ENCODE measurements around the gene SORBS1. TPM values are rescaled to one million over a fixed set of nuclear protein-coding genes. Genes with fewer than 3 reads are reported as not detected.

Gene SORBS1
- total and polyA plus RNA-seq, 12 donors: 140 to 1,253 (median 1,042) TPM

GRCh38 chr10:95335933-95336699 is 225.1 kb downstream of the SORBS1 start:
- WGBS, 2 donors: 89% methylated on average over 19 of the region's 19 CpGs
- DNase-seq: no peak
- Histone ChIP-seq H3K4me1 (peaks cover 19 to 79% (median 51%) of the 10 kb centered on the region in 9 donors), H3K36me3 (peaks cover 0 to 88% (median 18%) of the 10 kb centered on the region in 9 donors), H3K27ac (peak overlapping the region; percentile 83 to 96 (median 91)), H3K9me3 (no peaks in the 10 kb centered on the region), H3K4me3 (no peak overlapping the region), H3K27me3 (no peaks in the 10 kb centered on the region)
- intact Hi-C loops (cut with DNase I): loop anchor here in 1 of 10 donors (5.0 kb wide), 1 partner anchor 49 kb away; no protein-coding TSS in a partner anchor
- TF ChIP-seq, protein P1, sequence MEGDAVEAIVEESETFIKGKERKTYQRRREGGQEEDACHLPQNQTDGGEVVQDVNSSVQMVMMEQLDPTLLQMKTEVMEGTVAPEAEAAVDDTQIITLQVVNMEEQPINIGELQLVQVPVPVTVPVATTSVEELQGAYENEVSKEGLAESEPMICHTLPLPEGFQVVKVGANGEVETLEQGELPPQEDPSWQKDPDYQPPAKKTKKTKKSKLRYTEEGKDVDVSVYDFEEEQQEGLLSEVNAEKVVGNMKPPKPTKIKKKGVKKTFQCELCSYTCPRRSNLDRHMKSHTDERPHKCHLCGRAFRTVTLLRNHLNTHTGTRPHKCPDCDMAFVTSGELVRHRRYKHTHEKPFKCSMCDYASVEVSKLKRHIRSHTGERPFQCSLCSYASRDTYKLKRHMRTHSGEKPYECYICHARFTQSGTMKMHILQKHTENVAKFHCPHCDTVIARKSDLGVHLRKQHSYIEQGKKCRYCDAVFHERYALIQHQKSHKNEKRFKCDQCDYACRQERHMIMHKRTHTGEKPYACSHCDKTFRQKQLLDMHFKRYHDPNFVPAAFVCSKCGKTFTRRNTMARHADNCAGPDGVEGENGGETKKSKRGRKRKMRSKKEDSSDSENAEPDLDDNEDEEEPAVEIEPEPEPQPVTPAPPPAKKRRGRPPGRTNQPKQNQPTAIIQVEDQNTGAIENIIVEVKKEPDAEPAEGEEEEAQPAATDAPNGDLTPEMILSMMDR (IDR thresholded peaks at IDR 0.05): no peak
- peak in 7 of 8 donors; percentile 7 to 64 (median 41) for ATAC-seq

GRCh38 chr10:95334805-95335144 is 226.4 kb downstream of the SORBS1 start:
- Histone ChIP-seq H3K27me3 (no peaks in the 10 kb centered on the region), H3K4me1 (peaks cover 19 to 81% (median 53%) of the 10 kb centered on the region in 9 donors), H3K27ac (peak overlapping the region; percentile 83 to 96 (median 91)), H3K36me3 (peaks cover 0 to 85% (median 18%) of the 10 kb centered on the region in 9 donors), H3K4me3 (peak overlapping the region in 1 of 10 donors; percentile 4), H3K9me3 (no peaks in the 10 kb centered on the region)
- 46 to 58% methylated on average over 3 of the region's 3 CpGs for WGBS, 2 donors
- ATAC-seq (peak in 3 of 8 donors; percentile 3 to 35 (median 16)), DNase-seq (no peak)
- TF ChIP-seq, protein P1 (IDR thresholded peaks at IDR 0.05): no peak
- intact Hi-C loops (cut with DNase I): loop anchor here in 1 of 10 donors (5.0 kb wide), 1 partner anchor 47 kb away; no protein-coding TSS in a partner anchor

DNA sequence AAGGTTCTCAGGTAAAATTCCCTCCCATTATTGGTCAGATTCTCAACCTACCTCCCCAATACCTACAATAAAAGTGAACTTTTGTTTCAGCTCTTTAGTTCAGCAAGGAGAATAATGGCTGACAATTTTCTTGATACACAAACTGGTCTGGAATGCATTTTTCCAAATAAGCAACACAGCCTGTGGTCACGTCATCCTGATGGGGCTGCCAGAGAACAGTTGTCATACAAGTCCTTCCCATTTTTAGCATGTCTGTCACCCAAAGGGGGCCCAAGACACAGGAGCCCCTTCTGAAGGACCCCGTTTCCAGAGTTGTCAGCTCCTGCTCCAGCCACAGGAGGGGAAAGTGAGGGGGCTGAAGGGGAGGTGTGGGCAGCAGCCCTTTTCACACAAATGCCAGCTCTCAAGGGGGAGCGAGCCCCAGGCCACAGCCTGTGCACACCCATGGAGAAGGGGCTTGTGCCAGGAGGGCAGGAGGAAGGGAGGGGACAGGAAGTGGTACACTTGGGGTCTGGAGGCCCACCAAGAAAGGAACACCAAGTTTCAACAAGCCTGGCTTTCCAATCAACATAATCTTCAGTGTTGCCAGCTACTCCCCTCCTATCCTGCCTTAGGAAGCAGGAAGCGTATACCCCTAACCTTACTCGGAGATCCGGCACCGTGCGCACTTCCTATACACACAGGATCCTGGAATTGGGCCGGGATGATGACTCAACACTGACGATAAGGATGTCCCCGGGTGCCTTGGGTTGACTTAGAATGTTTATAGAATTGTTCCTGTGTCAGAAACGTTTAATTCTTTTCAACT is 227.0 kb downstream of the SORBS1 start:
- TF ChIP-seq, protein P1 (IDR thresholded peaks at IDR 0.05): no peak
- peaks cover 19 to 87% (median 56%) of the 10 kb centered on the region in 9 donors for H3K4me1 ChIP-seq
- intact Hi-C loops (cut with DNase I): no loop called here
- peak overlapping the region; percentile 83 to 96 (median 91) for H3K27ac ChIP-seq
- H3K9me3 ChIP-seq: no peaks in the 10 kb centered on the region
- H3K36me3 ChIP-seq: peaks cover 0 to 85% (median 16%) of the 10 kb centered on the region in 9 donors
- no peaks in the 10 kb centered on the region for H3K27me3 ChIP-seq
- WGBS, 2 donors: 20 to 46% methylated on average over 12 of the region's 12 CpGs
- peak overlapping the region in 1 of 10 donors; percentile 4 for H3K4me3 ChIP-seq
- DNase-seq (peak; percentile 71 to 93), ATAC-seq (peak; percentile 85 to 95 (median 92))

GRCh38 chr10:95332666-95333249 is 228.4 kb downstream of the SORBS1 start:
- TF ChIP-seq, protein P1 (IDR thresholded peaks at IDR 0.05): no peak
- ATAC-seq (no peak), DNase-seq (no peak)
- no peaks in the 10 kb centered on the region for H3K9me3 ChIP-seq
- peaks cover 21 to 95% (median 65%) of the 10 kb centered on the region in 9 donors for H3K4me1 ChIP-seq
- no peak overlapping the region for H3K4me3 ChIP-seq
- intact Hi-C loops (cut with DNase I): no loop called here
- H3K36me3 ChIP-seq: peaks cover 0 to 85% (median 6%) of the 10 kb centered on the region in 9 donors
- 97 to 99% methylated on average over 4 of the region's 4 CpGs for WGBS, 2 donors
- H3K27ac ChIP-seq: peak overlapping the region in 9 of 10 donors; percentile 27 to 96 (median 92)
- no peaks in the 10 kb centered on the region for H3K27me3 ChIP-seq
